Sigmoid colon (tissue), 4 donors: ENCODE measurements around the gene GTF2E1.

Source experiments
- CTCF ChIP-seq, 4 experiments: fragments of 450-650 bp in 3 of 4; fragments of 200-600 bp in 1 of 4; IDR thresholded peaks; one replicate each; pipeline ENCODE4 v1.5.1; 2016 to 2019; ENCODE audit warnings: antibody characterized with exemption in 4 of 4, mild to moderate bottlenecking in 3 of 4, moderate library complexity in 2 of 4
- EP300 ChIP-seq, 4 donors: sonication (generic); formaldehyde crosslinking; IDR thresholded peaks; one replicate each; pipeline ENCODE4 v1.6.1; 2017; ENCODE audit warnings: antibody characterized with exemption in 4 of 4

- peak in 1 of 4 experiments; percentile 7 for TF ChIP-seq CTCF (IDR thresholded peaks at IDR 0.05)
- no peak for TF ChIP-seq EP300 (IDR thresholded peaks at IDR 0.05)
Measured at GRCh38 chr3:120741837-120742197, 727 bp upstream of the GTF2E1 start.
